Caco-2 (cell line): ENCODE data around the gene CILP2. TPM values are rescaled to one million over a fixed set of nuclear protein-coding genes. Genes with fewer than 3 reads are reported as not detected.

Experiments
- BruUV-seq: library from RNA; stranded (reverse); fragments of 400-500 nt; replicated peaks from 2 replicates; lab custom pipeline; 2021; lab: Mats Ljungman, UMichigan
- CTCF ChIA-PET: fragments of 300-600 bp; sonication (Branson Sonifier 250); formaldehyde crosslinking; loops from one replicate; lab custom pipeline; 2022; ENCODE audit warnings: antibody characterized with exemption; lab: Charles Lee
- POLR2A ChIA-PET: fragments of 300-600 bp; sonication (Branson Sonifier 250); formaldehyde crosslinking; loops from one replicate; lab custom pipeline; 2022; ENCODE audit warnings: antibody characterized with exemption; lab: Charles Lee
- DNase-seq, 2 experiments: peaks; one replicate each; pipeline versions ENCODE4 v3.0.0 to v3.0.0-alpha.2; 2020 to 2022
- H3K27me3 ChIP-seq: replicated peaks from 2 replicates; pipeline ENCODE4 v1.6.0; 2011; ENCODE audit warnings: low read length; ENCODE audit not compliant: control insufficient read depth, insufficient read depth
- H3K36me3 ChIP-seq: 2 replicates; pipeline ENCODE4 v1.5.1; 2011; ENCODE audit warnings: low read length; ENCODE audit not compliant: control insufficient read depth, insufficient read depth
- H3K4me1 ChIP-seq: fragments of 250-450 bp; sonication (Bioruptor Pico); 2 replicates; pipeline ENCODE4 v1.5.1; 2020; ENCODE audit warnings: mild to moderate bottlenecking
- H3K4me3 ChIP-seq: 2 replicates; pipeline ENCODE4 v1.5.1; 2011; ENCODE audit warnings: low read depth, mild to moderate bottlenecking, control low read depth, low read length
- H3K9me3 ChIP-seq: fragments of 250-450 bp; sonication (Bioruptor Pico); 2 replicates; pipeline ENCODE4 v1.5.1; 2020; ENCODE audit warnings: mild to moderate bottlenecking, moderate library complexity
- H3K27ac Mint-ChIP-seq: one replicate; pipeline ENCODE4 v1.8.0; 2022; ENCODE audit warnings: mixed read lengths; ENCODE audit not compliant: unreplicated experiment
- H3K27me3 Mint-ChIP-seq: one replicate; pipeline ENCODE4 v1.8.0; 2022; ENCODE audit warnings: mixed read lengths; ENCODE audit not compliant: insufficient read depth, unreplicated experiment
- H3K36me3 Mint-ChIP-seq: one replicate; pipeline ENCODE4 v1.8.0; 2022; ENCODE audit warnings: mild to moderate bottlenecking, mixed read lengths; ENCODE audit not compliant: insufficient read depth, unreplicated experiment
- H3K4me1 Mint-ChIP-seq: one replicate; pipeline ENCODE4 v1.8.0; 2022; ENCODE audit warnings: low read depth, mixed read lengths; ENCODE audit not compliant: unreplicated experiment
- H3K4me3 Mint-ChIP-seq: one replicate; pipeline ENCODE4 v1.8.0; 2022; ENCODE audit warnings: mild to moderate bottlenecking, moderate library complexity, mixed read lengths; ENCODE audit not compliant: unreplicated experiment
- H3K9me3 Mint-ChIP-seq: one replicate; pipeline ENCODE4 v1.8.0; 2022; ENCODE audit warnings: mixed read lengths; ENCODE audit not compliant: unreplicated experiment
- CTCF ChIP-seq, 2 experiments: fragments of 200-600 bp in 1 of 2; IDR thresholded peaks; 1 replicate in 1 of 2; 2 replicates in 1 of 2; pipeline versions ENCODE4 v1.5.1 to v1.8.0; 2011 to 2022; ENCODE audit warnings: antibody characterized with exemption in 1 of 2, control low read depth in 1 of 2, inconsistent platforms in 1 of 2, low read depth in 1 of 2, low read length in 1 of 2, mild to moderate bottlenecking in 1 of 2, moderate library complexity in 1 of 2; ENCODE audit not compliant: insufficient read depth in 1 of 2, severe bottlenecking in 1 of 2, unreplicated experiment in 1 of 2
- intact Hi-C: fragments of 100-400 bp; cut with micrococcal nuclease; formaldehyde crosslinking; loops from one replicate; pipeline ENCODE4 v1.10.0; 2022; ENCODE audit not compliant: unreplicated experiment
- total RNA-seq: library from RNA; stranded (reverse); gene quantifications from 2 replicates; pipeline ENCODE4 v1.2.3, GENCODE V29; 2022

Gene CILP2
- total RNA-seq, 1 experiment from 2014 or later, result 1.3 TPM

- ChIA-PET POLR2A (no interaction called here), CTCF (no interaction called here)
- Histone ChIP-seq H3K27me3 (no peaks in the 10 kb centered on the region), H3K9me3 (no peaks in the 10 kb centered on the region), H3K36me3 (no peaks in the 10 kb centered on the region), H3K4me1 (peaks cover 5% of the 10 kb centered on the region; the same call in 1 of the 2 replicates), H3K4me3 (no peak overlapping the region)
- TF ChIP-seq CTCF (IDR thresholded peaks at IDR 0.05; ENCODE audit: insufficient read depth in 1 of 2, low read depth in 1 of 2, low read length in 1 of 2, severe bottlenecking in 1 of 2, unreplicated experiment in 1 of 2), result no peak
- intact Hi-C loops, result no loop called here
- H3K36me3 Mint-ChIP-seq, result no peaks in the 10 kb centered on the region
- no peaks in the 10 kb centered on the region for H3K27me3 Mint-ChIP-seq
- H3K4me1 Mint-ChIP-seq, result no peaks in the 10 kb centered on the region
- no peaks in the 10 kb centered on the region for H3K9me3 Mint-ChIP-seq
- DNase-seq, result peak in 1 of 2 experiments; percentile 38
- H3K4me3 Mint-ChIP-seq, result no peak overlapping the region
- BruUV-seq, result no TSS peak
- no peak overlapping the region for H3K27ac Mint-ChIP-seq
Measured at GRCh38 chr19:19591133-19591825, 53.2 kb downstream of the CILP2 start.

- TF ChIP-seq CTCF (IDR thresholded peaks at IDR 0.05; ENCODE audit: insufficient read depth in 1 of 2, low read depth in 1 of 2, low read length in 1 of 2, severe bottlenecking in 1 of 2, unreplicated experiment in 1 of 2), result no peak
- Mint-ChIP-seq H3K4me1 (no peaks in the 10 kb centered on the region), H3K9me3 (no peaks in the 10 kb centered on the region), H3K27ac (no peak overlapping the region), H3K4me3 (no peak overlapping the region), H3K36me3 (no peaks in the 10 kb centered on the region), H3K27me3 (no peaks in the 10 kb centered on the region)
- POLR2A ChIA-PET, result no interaction called here
- Histone ChIP-seq H3K4me3 (no peak overlapping the region), H3K36me3 (no peaks in the 10 kb centered on the region), H3K4me1 (peaks cover 5% of the 10 kb centered on the region; the same call in 1 of the 2 replicates), H3K27me3 (no peaks in the 10 kb centered on the region), H3K9me3 (no peaks in the 10 kb centered on the region)
- DNase-seq, result no peak
- CTCF ChIA-PET, result interaction anchor here (0.8 kb wide), 1 partner anchor 32 kb away, joined by 3 read pairs; no protein-coding TSS in a partner anchor
- intact Hi-C loops, result no loop called here
- no TSS peak for BruUV-seq
Measured at GRCh38 chr19:19592690-19593089, 54.6 kb downstream of the CILP2 start.

- H3K9me3 ChIP-seq, result no peaks in the 10 kb centered on the region
- Mint-ChIP-seq H3K9me3 (no peaks in the 10 kb centered on the region), H3K27me3 (no peaks in the 10 kb centered on the region), H3K27ac (no peak overlapping the region), H3K4me1 (no peaks in the 10 kb centered on the region), H3K4me3 (no peak overlapping the region), H3K36me3 (no peaks in the 10 kb centered on the region)
- BruUV-seq, result no TSS peak
- CTCF ChIA-PET, result interaction anchor here (0.6 kb wide), 1 partner anchor 18 kb away, joined by 8 read pairs; no protein-coding TSS in a partner anchor
- intact Hi-C loops, result no loop called here
- H3K4me1 ChIP-seq, result peaks cover 5% of the 10 kb centered on the region; the same call in 1 of the 2 replicates
- H3K27me3 ChIP-seq, result no peaks in the 10 kb centered on the region
- H3K36me3 ChIP-seq, result no peaks in the 10 kb centered on the region
- no peak for DNase-seq
- no peak overlapping the region for H3K4me3 ChIP-seq
- POLR2A ChIA-PET, result no interaction called here
- no peak for TF ChIP-seq CTCF (IDR thresholded peaks at IDR 0.05; ENCODE audit: insufficient read depth in 1 of 2, low read depth in 1 of 2, low read length in 1 of 2, severe bottlenecking in 1 of 2, unreplicated experiment in 1 of 2)
Measured at GRCh38 chr19:19594381-19594780, 56.3 kb downstream of the CILP2 start.
